ENCODE results near the gene POR.
"Not testable (repeated sequence)": the region's sequence is repeated elsewhere in the genome, so short reads cannot be mapped to it uniquely, and the experiment has no call there.

DNA sequence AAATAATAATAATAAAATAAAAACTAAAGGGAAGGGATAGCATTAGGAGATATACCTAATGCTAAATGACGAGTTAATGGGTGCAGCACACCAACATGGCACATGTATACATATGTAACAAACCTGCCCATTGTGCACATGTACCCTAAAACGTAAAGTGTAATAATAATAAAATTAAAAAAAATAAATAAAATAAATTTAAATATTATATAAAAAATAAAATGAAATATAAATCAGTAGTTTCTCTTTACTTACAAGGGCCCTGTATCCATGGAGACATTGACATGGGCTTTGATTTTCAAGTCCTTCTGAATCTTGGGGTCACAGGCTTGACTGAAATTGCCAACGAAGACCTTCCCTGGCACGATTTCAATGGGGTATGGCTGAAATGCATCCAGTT, 90.0 kb downstream of the POR start:
- TF ChIP-seq, protein P1, sequence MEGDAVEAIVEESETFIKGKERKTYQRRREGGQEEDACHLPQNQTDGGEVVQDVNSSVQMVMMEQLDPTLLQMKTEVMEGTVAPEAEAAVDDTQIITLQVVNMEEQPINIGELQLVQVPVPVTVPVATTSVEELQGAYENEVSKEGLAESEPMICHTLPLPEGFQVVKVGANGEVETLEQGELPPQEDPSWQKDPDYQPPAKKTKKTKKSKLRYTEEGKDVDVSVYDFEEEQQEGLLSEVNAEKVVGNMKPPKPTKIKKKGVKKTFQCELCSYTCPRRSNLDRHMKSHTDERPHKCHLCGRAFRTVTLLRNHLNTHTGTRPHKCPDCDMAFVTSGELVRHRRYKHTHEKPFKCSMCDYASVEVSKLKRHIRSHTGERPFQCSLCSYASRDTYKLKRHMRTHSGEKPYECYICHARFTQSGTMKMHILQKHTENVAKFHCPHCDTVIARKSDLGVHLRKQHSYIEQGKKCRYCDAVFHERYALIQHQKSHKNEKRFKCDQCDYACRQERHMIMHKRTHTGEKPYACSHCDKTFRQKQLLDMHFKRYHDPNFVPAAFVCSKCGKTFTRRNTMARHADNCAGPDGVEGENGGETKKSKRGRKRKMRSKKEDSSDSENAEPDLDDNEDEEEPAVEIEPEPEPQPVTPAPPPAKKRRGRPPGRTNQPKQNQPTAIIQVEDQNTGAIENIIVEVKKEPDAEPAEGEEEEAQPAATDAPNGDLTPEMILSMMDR (IDR thresholded peaks at IDR 0.05; ENCODE audit: low read length), result not testable (repeated sequence)
- not testable (repeated sequence) for TF ChIP-seq EZH2 (IDR thresholded peaks at IDR 0.05; ENCODE audit: borderline replicate concordance, low read length)

Data from OCI-LY1 (cell line).